H1 (cell line): ENCODE data around the gene TRAK1. TPM values are rescaled to one million over a fixed set of nuclear protein-coding genes. Genes with fewer than 3 reads are reported as not detected.

Experiments
- CTCF ChIA-PET: fragments of 300-600 bp; sonication (Branson Sonifier 250); formaldehyde crosslinking; loops from one replicate; lab custom pipeline; 2021; ENCODE audit not compliant: partially characterized antibody; lab: Charles Lee
- POLR2A ChIA-PET: fragments of 300-600 bp; sonication (Branson Sonifier 250); formaldehyde crosslinking; loops from one replicate; lab custom pipeline; 2021; ENCODE audit warnings: inconsistent platforms; ENCODE audit not compliant: partially characterized antibody; lab: Charles Lee
- DNase-seq, 2 experiments: peaks; one replicate each; pipeline versions ENCODE4 v3.0.0 to v3.0.0-alpha.2; 2010 to 2022; ENCODE audit warnings: low spot score in 2 of 2, low read depth in 1 of 2, mixed read lengths in 1 of 2
- FAIRE-seq: peaks from 2 replicates; lab custom pipeline; 2011; peaks lifted over from hg19 to GRCh38; lab: Jason Lieb, UNC
- H2AFZ ChIP-seq: 2 replicates; pipeline ENCODE4 v1.8.1; 2012; ENCODE audit warnings: low read length, inconsistent platforms
- H2AK5ac ChIP-seq: 2 replicates; pipeline ENCODE4 v1.6.1; 2013; ENCODE audit warnings: low read depth, low read length
- H2BK120ac ChIP-seq: replicated peaks from 2 replicates; pipeline ENCODE3; 2013; ENCODE audit warnings: low read depth, low read length, inconsistent platforms
- H2BK12ac ChIP-seq: 2 replicates; pipeline ENCODE4 v1.6.1; 2013; ENCODE audit warnings: low read depth, low read length
- H2BK15ac ChIP-seq: 2 replicates; pipeline ENCODE4 v1.6.1; 2013; ENCODE audit warnings: low read length
- H2BK20ac ChIP-seq: 2 replicates; pipeline ENCODE4 v1.6.1; 2013; ENCODE audit warnings: low read length
- H2BK5ac ChIP-seq: 2 replicates; pipeline ENCODE4 v1.6.1; 2013; ENCODE audit warnings: low read depth, low read length
- H3K14ac ChIP-seq: 2 replicates; pipeline ENCODE4 v1.6.1; 2013; ENCODE audit warnings: inconsistent platforms; ENCODE audit not compliant: insufficient read length
- H3K18ac ChIP-seq: 2 replicates; pipeline ENCODE4 v1.6.1; 2013; ENCODE audit warnings: low read length; ENCODE audit errors: extremely low read depth
- H3K23ac ChIP-seq: 2 replicates; pipeline ENCODE4 v1.6.1; 2013; ENCODE audit warnings: inconsistent platforms; ENCODE audit not compliant: insufficient read length
- H3K23me2 ChIP-seq: 2 replicates; pipeline ENCODE4 v1.6.1; 2013; ENCODE audit warnings: low read depth, low read length
- H3K27ac ChIP-seq: 2 replicates; pipeline ENCODE4 v1.6.1; 2011; ENCODE audit warnings: low read depth, low read length, inconsistent platforms
- H3K27me3 ChIP-seq, 4 experiments: replicated peaks in 1 of 4; 1 replicate in 1 of 4; 2 replicates in 3 of 4; pipeline versions ENCODE4 v1.6.1 to v1.8.1; 2011 to 2013; ENCODE audit warnings: low read length in 3 of 4, mild to moderate bottlenecking in 3 of 4, inconsistent platforms in 2 of 4, mixed read lengths in 2 of 4, moderate library complexity in 1 of 4; ENCODE audit not compliant: control insufficient read depth in 3 of 4, insufficient read depth in 3 of 4; ENCODE audit errors: extremely low read depth in 1 of 4
- H3K36me3 ChIP-seq, 4 experiments: 2 replicates each; pipeline versions ENCODE4 v1.6.1 to v1.8.1; 2011 to 2013; ENCODE audit warnings: mild to moderate bottlenecking in 4 of 4, low read length in 3 of 4, moderate library complexity in 2 of 4, control low read depth in 1 of 4, inconsistent platforms in 1 of 4; ENCODE audit not compliant: insufficient read depth in 4 of 4, control insufficient read depth in 2 of 4
- H3K4ac ChIP-seq: replicated peaks from 2 replicates; pipeline ENCODE3; 2013; ENCODE audit warnings: low read length, low read depth, mixed read lengths, inconsistent platforms; ENCODE audit not compliant: insufficient read length
- H3K4me1 ChIP-seq, 4 experiments: replicated peaks in 1 of 4; 1 replicate in 1 of 4; 2 replicates in 3 of 4; pipeline versions ENCODE4 v1.6.1 to v1.8.1; 2011 to 2013; ENCODE audit warnings: low read length in 3 of 4, inconsistent platforms in 2 of 4, mixed read lengths in 1 of 4; ENCODE audit not compliant: insufficient read depth in 4 of 4, control insufficient read depth in 3 of 4
- H3K4me2 ChIP-seq, 2 experiments: 2 replicates each; pipeline versions ENCODE4 v1.6.1 to v1.8.1; 2011 to 2013; ENCODE audit warnings: low read depth in 2 of 2, low read length in 2 of 2, control low read depth in 1 of 2, inconsistent platforms in 1 of 2, mild to moderate bottlenecking in 1 of 2; ENCODE audit not compliant: insufficient read depth in 1 of 2
- H3K4me3 ChIP-seq, 4 experiments: fragments of 200-600, 300-600 bp in 1 of 4; sonication (generic), shearing (Covaris generic), sonication (Bioruptor Twin) in 1 of 4; 2 replicates each; pipeline versions ENCODE4 v1.5.1 to v1.8.1; 2011 to 2016; ENCODE audit warnings: low read length in 4 of 4, low read depth in 3 of 4, control low read depth in 2 of 4, inconsistent platforms in 2 of 4, mild to moderate bottlenecking in 2 of 4, mixed read lengths in 1 of 4, moderate library complexity in 1 of 4; ENCODE audit not compliant: insufficient read depth in 2 of 4; ENCODE audit errors: extremely low read depth in 1 of 4
- H3K56ac ChIP-seq: replicated peaks from 2 replicates; pipeline ENCODE3; 2013; ENCODE audit warnings: low read depth, mild to moderate bottlenecking, mixed read lengths, low read length, inconsistent platforms; ENCODE audit not compliant: insufficient read length
- H3K79me1 ChIP-seq: 2 replicates; pipeline ENCODE4 v1.6.1; 2013; ENCODE audit warnings: low read depth, low read length, control low read depth
- H3K79me2 ChIP-seq, 2 experiments: 2 replicates each; pipeline versions ENCODE4 v1.6.1 to v1.8.1; 2012 to 2013; ENCODE audit warnings: low read length in 2 of 2, mild to moderate bottlenecking in 2 of 2, inconsistent platforms in 1 of 2; ENCODE audit not compliant: insufficient read depth in 2 of 2, control insufficient read depth in 1 of 2
- H3K9ac ChIP-seq, 4 experiments: replicated peaks in 1 of 4; 1 replicate in 1 of 4; 2 replicates in 3 of 4; pipeline versions ENCODE4 v1.6.1 to v1.8.1; 2011 to 2013; ENCODE audit warnings: low read depth in 3 of 4, low read length in 3 of 4, control low read depth in 2 of 4, mild to moderate bottlenecking in 2 of 4, moderate library complexity in 2 of 4, inconsistent platforms in 1 of 4; ENCODE audit errors: extremely low read depth in 1 of 4
- H3K9me3 ChIP-seq, 2 experiments: 2 replicates each; pipeline versions ENCODE4 v1.6.1 to v1.8.1; 2012 to 2013; ENCODE audit warnings: mild to moderate bottlenecking in 2 of 2, moderate library complexity in 2 of 2, control low read depth in 1 of 2, inconsistent platforms in 1 of 2, low read depth in 1 of 2, low read length in 1 of 2, mixed read lengths in 1 of 2; ENCODE audit not compliant: insufficient read depth in 2 of 2
- H4K20me1 ChIP-seq, 2 experiments: replicated peaks in 1 of 2; 2 replicates each; pipeline versions ENCODE3 to v1.8.1; 2011 to 2013; ENCODE audit warnings: inconsistent platforms in 2 of 2, low read length in 2 of 2, mild to moderate bottlenecking in 1 of 2; ENCODE audit not compliant: insufficient read depth in 2 of 2, control insufficient read depth in 1 of 2
- H4K5ac ChIP-seq: 2 replicates; pipeline ENCODE4 v1.6.1; 2013; ENCODE audit warnings: low read length, low read depth, mixed read lengths, inconsistent platforms; ENCODE audit not compliant: insufficient read length
- H4K8ac ChIP-seq: 2 replicates; pipeline ENCODE4 v1.8.0; 2013; ENCODE audit warnings: mild to moderate bottlenecking, moderate library complexity, low read length, inconsistent platforms; ENCODE audit not compliant: insufficient read depth; ENCODE audit errors: extremely low read depth
- H4K91ac ChIP-seq: replicated peaks from 2 replicates; pipeline ENCODE3; 2013; ENCODE audit warnings: low read length, mixed read lengths, inconsistent platforms; ENCODE audit not compliant: insufficient read length
- BCL11A ChIP-seq, 2 experiments: IDR thresholded peaks; one replicate each; pipeline ENCODE4 v1.6.1; 2011; ENCODE audit warnings: low read depth in 2 of 2, low read length in 2 of 2, mild to moderate bottlenecking in 2 of 2
- JUN ChIP-seq: IDR thresholded peaks from 2 replicates; pipeline ENCODE4 v1.6.1; 2011; ENCODE audit warnings: low read depth, mild to moderate bottlenecking, improper control_type of control experiment, low read length
- MAFK ChIP-seq: IDR thresholded peaks from 2 replicates; pipeline ENCODE4 v1.6.1; 2012; ENCODE audit warnings: low read depth, mild to moderate bottlenecking, improper control_type of control experiment, low read length
- PHF8 ChIP-seq: fragments of 200-600 bp; sonication (generic); conservative IDR thresholded peaks from 2 replicates; pipeline ENCODE4 v1.7.1; 2012; ENCODE audit warnings: low read depth, mild to moderate bottlenecking, inconsistent platforms, low read length, moderate library complexity
- SIX5 ChIP-seq: IDR thresholded peaks from 2 replicates; pipeline ENCODE4 v1.6.1; 2011; ENCODE audit warnings: mild to moderate bottlenecking, low read depth, low read length
- TAF7 ChIP-seq: optimal IDR thresholded peaks from 2 replicates; pipeline ENCODE3; 2011; ENCODE audit warnings: low read depth, mild to moderate bottlenecking, inconsistent platforms, low read length, moderate library complexity, borderline replicate concordance
- USF2 ChIP-seq: IDR thresholded peaks from 2 replicates; pipeline ENCODE4 v1.6.1; 2011; ENCODE audit warnings: low read length, improper control_type of control experiment
- ZNF274 ChIP-seq: IDR thresholded peaks from 2 replicates; pipeline ENCODE4 v1.7.0; 2012; ENCODE audit warnings: low read length, borderline replicate concordance; ENCODE audit errors: extremely low read depth
- polyA plus RNA-seq, 7 experiments: library from polyadenylated mRNA; depleted of rRNA in 3 of 7; stranded (reverse) in 5 of 7; unstranded in 2 of 7; fragments of >200 nt in 5 of 7; fragments of 200-250 nt in 2 of 7; gene quantifications; 1 replicate in 5 of 7; 2 replicates in 1 of 7; 4 replicates in 1 of 7; pipeline versions ENCODE4 v1.2.1 to v1.2.3, GENCODE V29; 2011 to 2013; ENCODE audit warnings: missing spikeins in 2 of 7, mixed read lengths in 2 of 7
- total RNA-seq: library from RNA; stranded (reverse); fragmentation: NEBNext Ultra II Directional; extraction: Animal tissue kit (Norgen Biotek cat#: 25700); gene quantifications from 2 replicates; pipeline ENCODE4 v1.2.1, GENCODE V29; 2021

Gene TRAK1
- total and polyA plus RNA-seq, 2 of the 8 experiments (the other 6 are each of a cell fraction or from before 2014, with no cell fraction given): 21.3 to 32.7 TPM

GRCh38 chr3:42106646-42107045, 15.5 kb downstream of the TRAK1 start:
- no peaks in the 10 kb centered on the region for H3K23me2 ChIP-seq
- no peak for FAIRE-seq
- no peak for DNase-seq
- H3K79me2 ChIP-seq: no peaks in the 10 kb centered on the region
- peaks cover 0 to 3% of the 10 kb centered on the region in 2 experiments; a peak in 1 of 4 replicates for H3K9me3 ChIP-seq
- no peak overlapping the region for H2BK5ac ChIP-seq
- no peak overlapping the region for H2BK20ac ChIP-seq
- H3K4ac ChIP-seq: no peak overlapping the region
- H3K4me1 ChIP-seq: no peaks in the 10 kb centered on the region
- ChIA-PET POLR2A (no interaction called here), CTCF (no interaction called here)
- H2AFZ ChIP-seq: no peak overlapping the region
- H3K4me3 ChIP-seq: no peak overlapping the region
- no peak overlapping the region for H3K14ac ChIP-seq
- no peak overlapping the region for H2BK120ac ChIP-seq
- H3K18ac ChIP-seq: no peak overlapping the region
- no peak overlapping the region for H2BK15ac ChIP-seq
- H4K20me1 ChIP-seq: no peaks in the 10 kb centered on the region
- no peak overlapping the region for H2BK12ac ChIP-seq
- H2AK5ac ChIP-seq: no peak overlapping the region
- H3K36me3 ChIP-seq: no peaks in the 10 kb centered on the region
- H3K23ac ChIP-seq: no peak overlapping the region
- TF ChIP-seq PHF8 (no peak), USF2 (no peak), BCL11A (IDR thresholded peaks at IDR 0.05; ENCODE audit: low read depth in 2 of 2, low read length in 2 of 2) (no peak), JUN (no peak), ZNF274 (no peak), TAF7 (no peak), MAFK (no peak), SIX5 (no peak)
- H3K27me3 ChIP-seq: no peaks in the 10 kb centered on the region
- H4K8ac ChIP-seq: no peak overlapping the region
- no peak overlapping the region for H3K4me2 ChIP-seq
- H3K27ac ChIP-seq: no peak overlapping the region
- H3K56ac ChIP-seq: no peak overlapping the region
- H3K9ac ChIP-seq: no peak overlapping the region
- H4K91ac ChIP-seq: no peak overlapping the region
- H3K79me1 ChIP-seq: no peaks in the 10 kb centered on the region
- no peak overlapping the region for H4K5ac ChIP-seq
